ENCODE measurements around the gene LIN28B.

LIN28B gene

DNA sequence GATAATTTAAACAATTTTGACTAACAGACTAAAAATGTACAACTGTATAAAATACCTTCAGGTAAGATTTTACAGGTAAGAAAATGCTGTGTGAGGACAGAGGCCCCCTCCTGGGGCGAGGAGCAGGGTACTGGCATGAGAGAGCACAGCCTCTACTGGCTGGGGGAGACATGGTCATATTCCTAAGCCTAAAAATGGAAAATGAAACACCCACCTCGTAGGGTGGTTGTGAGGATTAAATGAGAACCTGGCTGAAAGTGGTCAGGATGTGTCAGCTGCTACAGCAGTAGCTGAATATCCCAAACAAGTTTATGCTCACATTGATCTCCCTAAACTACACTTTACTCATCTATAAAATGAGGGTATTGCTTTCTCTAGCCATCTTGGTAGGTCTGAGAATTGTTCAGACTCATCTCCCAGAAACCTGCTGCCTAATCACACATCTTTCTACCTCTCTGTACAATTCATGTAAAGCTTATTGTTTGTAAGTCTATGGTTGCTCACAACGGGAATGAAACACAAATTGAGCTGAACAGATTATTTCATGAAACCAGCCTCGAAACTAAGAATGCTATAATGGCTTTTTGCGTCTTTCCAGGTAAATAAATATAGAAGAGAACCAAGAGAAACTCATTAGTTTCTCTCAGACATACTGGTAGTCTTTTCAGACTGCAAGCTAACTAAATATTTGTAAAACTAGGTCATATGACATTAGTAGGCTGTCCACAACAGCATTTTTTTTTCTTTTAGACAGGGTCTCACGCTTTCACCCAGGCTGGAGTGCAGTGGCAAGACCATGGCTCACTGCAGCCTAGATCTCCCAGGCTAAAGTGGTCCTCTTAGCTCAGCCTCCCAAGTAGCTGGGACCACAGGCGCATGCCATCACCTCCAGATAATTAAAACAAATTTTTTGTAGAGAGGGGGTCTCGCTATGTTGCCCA, 153.3 kb downstream of the LIN28B start:
- no peak for DNase-seq

DNA sequence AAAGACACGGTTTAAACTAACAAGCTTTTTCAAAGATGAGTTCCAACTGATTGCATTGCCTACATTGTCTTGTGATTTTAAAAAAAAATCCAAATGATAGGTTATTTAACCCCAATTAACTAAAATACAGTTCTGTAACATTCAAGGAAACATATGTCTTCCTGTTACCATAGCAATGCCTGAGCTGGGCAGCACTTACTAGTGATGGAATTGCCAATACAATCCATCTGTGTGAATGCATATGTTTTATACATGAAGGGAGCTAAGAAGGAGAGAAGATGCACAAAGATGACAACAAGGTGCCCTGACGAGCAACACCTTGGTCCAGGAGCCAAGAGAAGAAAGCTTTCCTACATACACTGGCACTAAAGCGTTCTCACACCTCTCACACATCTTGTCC, 154.2 kb downstream of the LIN28B start:
- no peak for DNase-seq

DNA sequence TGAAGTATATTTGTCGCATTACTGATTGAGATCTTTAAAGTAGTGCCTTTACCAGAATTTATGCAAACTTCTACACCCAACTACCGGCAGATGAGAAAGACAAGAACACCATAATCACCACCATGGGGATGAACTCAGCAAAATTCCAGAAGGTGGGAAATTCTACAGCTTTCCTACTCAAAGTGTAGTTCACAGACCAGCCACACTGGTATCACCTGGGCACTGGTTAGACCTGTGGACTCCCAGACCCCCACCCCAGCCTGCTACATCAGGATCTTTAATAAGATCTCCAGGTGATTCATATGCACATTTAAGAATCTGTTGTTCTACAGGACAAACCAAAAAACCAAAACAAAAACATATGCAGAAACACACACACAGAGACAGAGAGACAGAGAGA, 155.0 kb downstream of the LIN28B start:
- DNase-seq, result no peak

DNA sequence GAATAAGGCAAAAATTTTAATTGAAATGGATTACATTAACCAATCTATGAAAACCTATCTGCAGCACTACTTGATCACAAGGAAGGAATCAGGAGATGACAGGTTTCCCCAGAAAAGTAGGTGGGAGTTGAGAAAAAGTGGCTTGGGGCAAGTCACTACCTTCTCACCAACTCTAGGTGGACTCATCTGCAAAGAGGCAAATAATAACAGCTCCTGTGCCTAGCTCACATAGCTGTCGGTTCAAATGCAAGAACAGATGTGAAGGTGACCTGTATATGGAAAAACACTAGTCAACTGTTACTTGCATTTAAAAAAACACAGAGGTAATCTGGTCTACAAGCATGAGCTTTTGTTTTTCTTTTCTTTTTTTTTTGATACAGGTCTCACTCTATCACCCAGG, 155.7 kb downstream of the LIN28B start:
- DNase-seq, result no peak

DNA sequence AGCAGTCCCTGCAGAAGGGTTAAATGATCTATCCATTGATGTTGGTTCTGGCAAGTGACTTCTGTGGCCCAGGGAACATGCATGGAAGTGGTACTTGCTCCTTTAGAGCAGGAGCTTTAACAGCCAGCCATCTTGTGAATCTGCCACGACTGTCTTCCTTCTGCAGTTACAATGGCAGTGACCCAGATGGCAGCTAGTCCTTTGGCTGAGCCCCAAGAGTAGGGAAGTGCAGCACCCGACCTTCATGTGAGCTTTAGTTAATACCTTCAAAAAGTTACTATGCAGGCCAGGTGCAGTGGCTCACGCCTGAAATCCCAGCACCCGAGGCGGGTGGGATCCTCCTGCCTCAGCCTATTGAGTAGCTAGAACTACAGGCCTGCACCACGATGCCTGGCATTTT, 156.5 kb downstream of the LIN28B start:
- no peak for DNase-seq

DNA sequence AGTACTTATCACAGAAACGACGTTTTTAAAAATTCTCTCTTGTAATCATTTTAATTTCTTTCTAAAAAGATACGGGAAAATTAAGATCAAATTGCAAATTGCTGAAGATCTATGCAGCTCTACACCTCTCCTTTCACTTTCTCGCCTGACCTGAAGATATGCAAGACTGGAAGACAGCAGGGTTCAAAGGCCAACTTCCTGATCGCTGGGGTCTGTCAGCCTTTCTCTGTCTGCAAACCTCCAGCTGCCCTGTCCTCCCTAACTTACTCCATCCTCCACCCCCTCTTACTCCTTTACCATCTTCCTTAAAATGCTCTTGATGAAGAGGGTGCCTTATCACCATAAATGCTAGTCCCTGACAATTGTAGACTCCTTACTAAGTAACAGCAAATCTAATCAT, 159.2 kb downstream of the LIN28B start:
- DNase-seq, result no peak

DNA sequence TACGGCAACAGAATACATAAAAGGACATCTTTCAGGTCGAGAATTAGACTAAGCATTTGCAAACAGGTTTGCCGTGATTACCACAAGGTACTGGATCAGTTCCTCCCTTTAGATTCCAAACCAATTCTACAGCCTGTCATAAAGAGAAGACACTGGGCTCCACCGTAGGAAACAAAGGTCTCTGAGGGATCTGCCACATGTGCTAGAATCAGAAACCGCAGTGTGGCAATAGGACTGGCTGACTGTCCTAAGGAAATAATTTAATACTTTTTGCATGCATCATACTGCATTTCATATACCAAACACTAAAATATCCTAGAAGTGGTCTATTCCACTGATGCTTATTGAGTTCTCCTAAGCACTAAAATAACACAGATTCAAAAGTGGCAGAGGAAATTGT, 163.7 kb downstream of the LIN28B start:
- DNase-seq, result no peak

DNA sequence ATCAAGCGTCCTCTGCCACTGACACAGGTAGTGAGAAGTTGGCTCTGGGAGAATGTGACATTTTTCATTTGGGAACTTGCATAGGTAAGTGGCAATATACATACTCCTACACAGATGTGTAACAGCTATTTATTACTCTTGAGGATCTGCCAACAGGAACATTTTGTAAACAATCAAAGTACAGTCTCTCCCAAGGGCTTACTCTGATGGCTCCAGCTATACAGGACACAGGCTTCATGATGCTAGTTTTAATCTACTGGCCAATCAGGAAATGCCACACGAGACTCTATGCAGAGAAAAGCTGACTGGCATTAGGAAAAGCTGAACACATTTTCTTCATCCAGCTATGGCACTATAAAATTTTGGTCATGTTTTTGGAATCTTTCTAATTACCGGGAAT, 165.1 kb downstream of the LIN28B start:
- DNase-seq, result no peak

DNA sequence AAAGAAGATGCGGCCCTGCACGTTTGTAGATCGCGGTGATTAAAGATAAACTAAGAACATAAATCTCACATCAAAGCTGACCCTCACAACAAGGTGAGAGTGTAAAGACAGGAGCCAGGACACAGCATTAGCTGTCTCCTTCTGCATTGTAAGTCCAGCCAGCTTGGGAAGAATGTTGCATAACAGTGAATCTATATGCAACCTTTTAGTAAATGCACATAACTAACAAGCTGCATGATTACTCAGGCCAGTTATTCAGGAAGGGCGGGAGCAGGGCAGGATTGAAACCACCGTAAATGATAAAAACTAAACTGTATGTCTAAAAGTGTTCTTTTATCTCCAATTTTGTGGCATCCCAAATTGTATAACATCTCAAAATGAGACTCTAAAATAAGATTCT, 165.8 kb downstream of the LIN28B start:
- no peak for DNase-seq
